Measurements from ENCODE around the gene PLPP2.

PLPP2 gene

DNA sequence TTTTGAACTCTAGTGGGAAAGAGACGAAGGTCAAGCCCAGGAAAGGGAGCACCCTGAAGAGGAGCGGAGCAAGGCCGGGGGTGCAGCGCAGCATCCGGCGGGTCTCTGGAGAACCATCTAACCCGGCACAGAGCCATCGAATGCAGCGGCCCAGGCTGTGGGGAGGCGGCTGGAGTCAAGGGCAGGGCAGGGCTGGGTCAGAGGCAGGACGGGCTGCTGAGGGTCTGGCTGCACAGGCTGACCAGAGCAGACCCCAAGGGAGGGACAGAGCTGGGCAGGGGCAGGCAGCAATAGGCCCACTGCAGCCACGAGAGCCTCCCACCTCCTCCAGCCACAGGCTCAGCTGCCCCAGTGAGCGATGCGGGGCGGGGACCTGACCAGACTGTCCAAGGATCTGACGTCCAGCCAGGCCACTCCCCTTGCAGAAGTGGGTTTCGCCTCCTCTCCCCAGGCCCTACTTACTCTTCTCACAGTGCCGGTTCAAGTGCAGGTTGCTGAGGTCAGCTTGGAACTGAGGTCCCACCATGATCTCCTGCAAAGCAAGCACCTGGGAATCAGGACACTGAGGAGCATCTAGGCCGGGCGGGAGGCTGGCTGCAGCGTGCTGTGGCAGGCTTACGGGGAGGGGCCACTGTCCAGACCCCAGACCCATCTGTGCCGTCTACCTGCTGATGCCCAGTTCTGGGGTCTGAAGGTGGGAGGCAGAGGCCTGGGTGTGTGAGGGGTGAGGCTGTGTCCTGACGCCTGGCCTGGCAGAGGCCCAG is 34.2 kb upstream of the PLPP2 start:
- DNase-seq (no peak), ATAC-seq (no peak)
- no peak overlapping the region for H3K4me3 Mint-ChIP-seq
- H3K9me3 Mint-ChIP-seq = peaks cover 0 to 20% of the 10 kb centered on the region in 2 donors
- H3K4me1 Mint-ChIP-seq = no peaks in the 10 kb centered on the region
- no peaks in the 10 kb centered on the region for H3K27me3 Mint-ChIP-seq
- no peak overlapping the region for H3K27ac Mint-ChIP-seq

DNA sequence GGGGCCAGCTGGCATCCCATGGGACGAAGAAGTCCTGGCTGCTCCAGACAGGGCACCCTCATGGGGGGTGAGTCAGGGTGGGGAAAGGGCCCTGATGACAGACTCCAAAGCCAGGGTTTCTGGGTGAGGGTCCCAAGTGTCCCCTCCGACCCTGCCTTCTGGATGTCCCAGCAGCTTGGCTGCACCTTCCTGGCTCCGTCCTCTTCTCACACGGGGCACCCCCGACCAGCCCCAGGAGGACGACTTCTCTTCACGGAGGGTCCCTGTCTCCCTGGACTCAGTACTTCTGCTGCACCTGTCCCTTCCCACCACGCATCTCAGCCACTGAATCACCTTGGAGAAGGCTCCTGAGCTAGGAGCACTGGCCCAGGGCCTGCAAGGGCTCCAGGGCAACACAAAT is 33.5 kb upstream of the PLPP2 start:
- H3K4me3 Mint-ChIP-seq = no peak overlapping the region
- H3K4me1 Mint-ChIP-seq = no peaks in the 10 kb centered on the region
- no peak for DNase-seq
- H3K27me3 Mint-ChIP-seq = no peaks in the 10 kb centered on the region
- peaks cover 0 to 20% of the 10 kb centered on the region in 2 donors for H3K9me3 Mint-ChIP-seq
- no peak overlapping the region for H3K27ac Mint-ChIP-seq
- ATAC-seq = no peak

DNA sequence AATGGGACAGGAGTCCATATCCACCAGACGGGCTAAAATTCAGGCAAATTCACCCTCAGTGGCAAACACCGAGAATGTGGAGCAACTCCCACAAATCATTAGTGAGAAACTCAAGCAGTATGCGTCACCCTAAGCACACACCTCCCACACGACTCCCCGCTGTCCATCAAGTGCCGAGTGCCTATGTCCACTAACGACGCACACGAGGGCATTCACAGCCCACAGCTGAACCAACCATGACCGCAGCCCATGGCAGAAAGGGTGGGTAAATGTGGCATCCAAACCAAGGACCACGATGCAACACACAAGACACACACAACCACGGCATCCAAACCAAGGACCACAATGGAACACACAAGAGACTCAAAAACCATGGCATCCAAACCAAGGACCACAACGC is 31.4 kb upstream of the PLPP2 start:
- H3K27me3 Mint-ChIP-seq = no peaks in the 10 kb centered on the region
- peaks cover 0 to 3% of the 10 kb centered on the region in 2 donors for H3K9me3 Mint-ChIP-seq
- ATAC-seq (no peak), DNase-seq (no peak)
- no peak overlapping the region for H3K27ac Mint-ChIP-seq
- no peak overlapping the region for H3K4me3 Mint-ChIP-seq
- no peaks in the 10 kb centered on the region for H3K4me1 Mint-ChIP-seq

DNA sequence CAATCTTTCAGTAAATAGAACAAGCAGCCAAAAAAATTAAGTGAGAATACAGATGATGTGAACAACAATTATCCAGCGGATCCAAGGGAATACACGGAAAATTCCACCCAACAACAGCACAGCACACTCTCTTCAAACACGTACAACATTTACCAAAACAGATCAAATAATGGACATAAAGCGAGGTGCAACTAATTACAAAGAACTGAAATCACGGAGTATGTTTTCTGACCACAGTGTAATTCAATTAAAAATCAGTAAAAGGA is 27.2 kb upstream of the PLPP2 start:
- Mint-ChIP-seq H3K27ac (no peak overlapping the region), H3K4me3 (no peak overlapping the region), H3K9me3 (no peaks in the 10 kb centered on the region), H3K4me1 (no peaks in the 10 kb centered on the region), H3K27me3 (no peaks in the 10 kb centered on the region)
- DNase-seq (no peak), ATAC-seq (no peak)

DNA sequence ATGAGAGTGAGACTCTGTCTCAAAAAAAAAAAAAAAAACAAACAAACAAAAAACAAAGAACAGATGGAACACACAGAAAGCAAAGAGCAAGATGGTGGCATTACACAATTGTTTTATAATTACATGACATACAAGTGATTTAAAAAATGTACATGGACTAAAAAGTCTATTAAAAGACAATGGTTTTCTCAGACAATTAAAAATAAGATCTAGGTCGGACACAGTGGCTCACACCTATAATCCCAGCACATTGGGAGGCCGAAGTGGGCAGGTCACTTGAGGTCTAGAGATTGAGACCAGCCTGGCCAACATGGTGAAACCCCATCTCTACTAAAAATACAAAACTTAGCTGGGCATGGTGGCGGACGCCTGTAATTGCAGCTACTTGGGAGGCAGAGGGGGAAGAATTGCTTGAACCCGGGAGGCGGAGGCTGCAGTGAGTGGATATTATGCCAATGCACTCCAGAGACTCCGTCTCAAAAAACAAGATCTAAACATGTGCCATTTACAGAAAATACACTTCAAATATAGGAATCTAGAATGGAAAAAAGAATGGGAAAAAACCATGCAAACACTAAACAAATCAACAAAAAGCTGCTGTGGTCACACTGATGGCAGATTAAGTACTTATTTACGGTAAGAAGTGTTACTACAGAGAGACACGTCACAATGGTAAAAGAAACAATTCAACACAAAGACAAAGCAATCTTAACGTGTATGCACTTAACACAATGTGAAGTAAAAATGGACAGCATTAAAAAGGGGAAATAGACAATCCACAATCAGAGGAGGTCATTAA is 26.7 kb upstream of the PLPP2 start:
- Mint-ChIP-seq H3K4me1 (no peaks in the 10 kb centered on the region), H3K27me3 (no peaks in the 10 kb centered on the region), H3K27ac (no peak overlapping the region), H3K9me3 (no peaks in the 10 kb centered on the region), H3K4me3 (no peak overlapping the region)
- no peak for ATAC-seq
- no peak for DNase-seq

DNA sequence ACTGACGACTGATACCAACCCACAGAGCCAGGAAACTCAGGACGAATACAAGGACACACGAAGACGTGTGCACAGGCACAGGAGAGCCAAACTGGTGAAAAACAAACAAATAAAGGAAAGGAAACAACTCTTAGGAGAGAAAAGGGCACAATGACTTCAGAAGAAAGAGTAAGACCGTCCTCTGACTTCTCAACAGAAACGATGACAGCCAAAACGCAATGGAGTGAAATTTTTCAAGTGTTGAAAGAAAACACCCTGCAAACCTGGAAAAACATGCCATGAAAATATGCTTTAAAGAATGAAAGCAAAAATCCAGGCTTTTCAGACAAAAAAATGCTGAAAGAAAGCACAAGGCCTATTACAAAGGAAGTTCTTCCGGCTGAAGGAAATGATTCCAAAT is 24.6 kb upstream of the PLPP2 start:
- H3K27ac Mint-ChIP-seq = peak overlapping the region in 1 of 2 donors; percentile 1
- H3K9me3 Mint-ChIP-seq = no peaks in the 10 kb centered on the region
- no peak for ATAC-seq

DNA sequence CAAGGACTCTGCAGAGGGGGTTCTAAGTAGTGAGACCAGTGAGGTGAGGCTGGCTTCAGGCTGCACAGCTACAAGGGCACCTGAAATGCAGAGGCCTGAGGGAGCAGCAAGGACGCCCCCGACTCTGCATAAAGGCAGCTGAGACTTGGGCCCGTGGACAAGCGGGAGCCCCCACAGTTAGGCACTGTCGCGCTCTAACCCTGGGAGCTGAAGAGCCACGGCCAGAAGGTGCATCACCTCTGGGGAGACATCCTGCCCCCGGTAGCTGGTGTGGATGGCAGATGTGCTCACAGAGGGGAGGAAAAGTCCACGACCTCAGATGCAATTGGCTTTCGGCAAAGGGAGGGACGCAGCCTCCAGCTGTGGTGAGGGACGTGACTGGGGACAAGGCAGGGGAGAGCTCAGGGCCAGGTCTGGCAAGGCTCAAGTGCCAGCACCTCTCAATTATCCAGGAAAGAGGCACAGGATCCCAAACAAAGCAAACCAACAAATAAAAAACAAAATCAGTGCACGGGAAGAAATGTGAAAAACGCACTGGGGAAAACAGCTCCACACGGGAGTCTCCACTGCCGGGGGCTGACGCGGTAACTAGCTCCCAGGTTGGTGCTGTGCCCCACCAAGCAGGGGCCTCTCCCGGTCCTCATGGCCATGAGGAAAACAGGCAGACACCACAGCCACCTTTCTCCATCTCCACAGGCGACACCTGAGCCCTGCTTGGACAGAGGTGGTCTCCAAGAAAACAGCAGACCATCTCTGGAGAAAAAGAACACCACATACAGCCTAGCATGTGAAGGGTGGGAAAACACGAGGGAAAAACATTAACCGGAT is 23.0 kb upstream of the PLPP2 start:
- Mint-ChIP-seq H3K27ac (no peak overlapping the region), H3K27me3 (no peaks in the 10 kb centered on the region), H3K4me3 (no peak overlapping the region), H3K4me1 (no peaks in the 10 kb centered on the region), H3K9me3 (no peaks in the 10 kb centered on the region)
- ATAC-seq (no peak), DNase-seq (no peak)

More for the DNA sequence above, 24.6 kb upstream of the PLPP2 start:
- Mint-ChIP-seq H3K27me3 (no peaks in the 10 kb centered on the region), H3K4me1 (no peaks in the 10 kb centered on the region), H3K4me3 (no peak overlapping the region)
- no peak for DNase-seq

DNA sequence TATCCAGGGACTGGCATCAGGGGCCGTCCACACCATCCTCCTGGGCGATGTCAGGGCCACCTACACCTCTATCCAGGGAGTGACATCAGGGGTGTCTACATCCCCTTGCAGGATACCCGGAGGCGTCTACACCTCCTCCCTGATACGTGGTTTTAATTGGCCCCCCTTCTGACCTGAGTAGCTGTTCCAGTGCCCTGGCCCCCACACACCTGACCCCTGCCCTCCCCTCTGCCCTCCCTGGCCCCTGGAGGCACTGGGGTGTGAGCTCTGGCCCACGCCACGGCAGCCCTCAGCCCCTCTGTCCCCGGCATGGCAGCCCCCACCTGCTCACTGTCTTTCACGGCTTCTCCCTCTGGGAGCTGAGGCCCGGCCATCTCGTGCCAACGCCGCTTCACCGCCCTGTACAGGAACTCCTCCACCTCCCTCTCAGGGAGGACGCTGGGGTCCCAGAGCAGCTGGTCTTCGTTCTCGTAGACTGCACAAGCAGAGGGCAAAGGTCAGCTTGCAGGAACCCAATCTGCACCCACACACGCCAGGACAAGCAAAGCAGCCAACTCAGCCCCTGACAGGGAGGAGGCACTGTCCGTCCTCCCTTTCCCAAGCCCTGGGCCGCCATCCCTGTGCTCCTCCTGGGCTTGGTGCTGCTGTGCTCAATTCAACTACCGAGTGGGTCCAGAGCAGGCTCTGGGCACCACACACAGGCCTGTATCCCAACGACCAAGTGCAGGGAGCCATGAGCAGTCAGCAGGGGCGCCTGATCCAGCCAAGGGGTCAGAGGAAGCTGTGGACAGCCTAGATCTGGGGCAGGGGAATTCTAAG is 22.2 kb upstream of the PLPP2 start:
- Mint-ChIP-seq H3K4me1 (no peaks in the 10 kb centered on the region), H3K27ac (no peak overlapping the region), H3K4me3 (no peak overlapping the region), H3K27me3 (no peaks in the 10 kb centered on the region), H3K9me3 (no peaks in the 10 kb centered on the region)
- DNase-seq (no peak), ATAC-seq (no peak)

DNA sequence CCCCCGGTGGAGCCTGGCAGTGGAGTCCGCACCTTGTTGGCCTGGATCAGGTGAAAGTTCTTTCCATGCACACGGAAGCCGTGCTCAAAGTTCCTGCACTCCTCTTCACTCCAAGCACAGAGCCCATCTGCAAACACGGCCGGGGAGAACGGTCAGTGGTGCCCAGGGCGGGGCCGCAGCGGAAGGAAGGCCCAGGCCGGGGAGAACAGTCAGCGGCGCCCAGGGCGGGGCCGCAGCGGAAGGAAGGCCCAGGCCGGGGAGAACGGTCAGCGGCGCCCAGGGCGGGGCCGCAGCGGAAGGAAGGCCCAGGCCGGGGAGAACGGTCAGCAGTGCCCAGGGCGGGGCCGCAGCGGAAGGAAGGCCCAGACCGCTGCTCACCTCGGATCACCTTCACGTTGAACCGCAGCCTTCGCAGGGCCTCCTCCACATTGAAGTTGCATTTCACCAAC is 20.6 kb upstream of the PLPP2 start:
- DNase-seq = no peak

DNA sequence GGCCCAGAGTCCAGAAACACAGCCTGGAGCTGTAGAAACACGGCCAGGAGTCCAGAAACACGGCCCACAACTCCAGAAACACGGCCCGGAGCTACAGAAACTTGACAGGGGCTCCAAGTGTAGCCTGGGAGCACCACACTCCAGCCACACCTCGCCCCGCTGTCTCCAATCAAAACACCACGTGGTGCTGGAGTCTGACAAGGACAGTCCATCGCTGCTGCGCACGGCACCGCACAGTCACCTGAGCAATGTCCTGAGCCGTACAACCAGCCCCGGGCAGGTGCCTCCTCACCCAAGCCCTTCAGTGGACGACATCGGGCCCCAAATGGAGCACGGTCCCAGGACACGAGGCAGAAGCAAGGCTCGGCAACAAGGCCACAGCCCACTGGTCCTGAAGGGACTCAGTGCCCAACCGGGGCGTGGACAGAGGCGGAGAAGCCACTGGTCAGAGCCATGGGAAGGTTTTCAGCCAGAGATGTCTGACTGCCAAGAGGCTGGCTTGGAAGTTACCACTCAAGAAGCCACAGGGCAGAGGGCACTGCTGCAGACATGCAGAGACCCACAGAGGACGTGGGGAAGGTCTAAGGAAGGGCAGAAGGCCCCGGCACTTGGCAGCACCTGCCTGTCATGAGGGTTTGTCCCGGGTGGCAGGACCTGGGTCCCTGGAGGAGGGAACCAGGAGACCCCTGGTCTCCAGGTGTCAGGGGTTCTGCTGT is 19.7 kb upstream of the PLPP2 start:
- no peak overlapping the region for H3K27ac Mint-ChIP-seq

More for the DNA sequence above, 20.6 kb upstream of the PLPP2 start:
- Mint-ChIP-seq H3K4me1 (no peaks in the 10 kb centered on the region), H3K9me3 (no peaks in the 10 kb centered on the region), H3K27me3 (no peaks in the 10 kb centered on the region), H3K4me3 (no peak overlapping the region), H3K27ac (no peak overlapping the region)
- ATAC-seq = no peak

DNA sequence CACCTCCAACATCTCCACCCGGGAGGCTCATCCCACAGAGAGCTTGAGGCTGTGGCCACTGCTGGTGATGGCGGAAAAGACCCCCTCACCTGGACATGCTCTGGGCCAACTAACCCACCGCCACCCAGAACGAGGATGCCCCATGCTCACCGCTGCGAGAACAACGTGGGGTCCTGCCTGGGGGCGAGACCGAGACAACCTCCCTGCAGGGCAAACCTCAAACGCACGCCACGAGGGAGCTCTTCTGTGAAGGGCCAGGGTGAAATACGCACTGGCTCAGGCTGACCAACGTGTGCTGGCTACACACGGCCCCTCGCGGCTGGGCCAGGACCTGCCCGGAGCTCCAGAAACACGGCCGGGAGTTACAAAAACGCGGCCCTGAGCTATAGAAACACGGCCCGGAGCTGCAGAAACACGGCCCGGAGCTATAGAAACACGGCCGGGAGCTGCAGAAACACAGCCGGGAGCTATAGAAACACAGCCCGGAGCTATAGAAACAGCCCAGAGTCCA is 19.0 kb upstream of the PLPP2 start:
- Mint-ChIP-seq H3K27me3 (no peaks in the 10 kb centered on the region), H3K27ac (no peak overlapping the region), H3K4me3 (no peak overlapping the region), H3K9me3 (no peaks in the 10 kb centered on the region), H3K4me1 (no peaks in the 10 kb centered on the region)
- ATAC-seq = no peak
- DNase-seq = no peak

More for the DNA sequence above, 19.7 kb upstream of the PLPP2 start:
- ATAC-seq (no peak), DNase-seq (no peak)
- no peaks in the 10 kb centered on the region for H3K9me3 Mint-ChIP-seq
- no peaks in the 10 kb centered on the region for H3K27me3 Mint-ChIP-seq
- no peak overlapping the region for H3K4me3 Mint-ChIP-seq
- H3K4me1 Mint-ChIP-seq = no peaks in the 10 kb centered on the region

DNA sequence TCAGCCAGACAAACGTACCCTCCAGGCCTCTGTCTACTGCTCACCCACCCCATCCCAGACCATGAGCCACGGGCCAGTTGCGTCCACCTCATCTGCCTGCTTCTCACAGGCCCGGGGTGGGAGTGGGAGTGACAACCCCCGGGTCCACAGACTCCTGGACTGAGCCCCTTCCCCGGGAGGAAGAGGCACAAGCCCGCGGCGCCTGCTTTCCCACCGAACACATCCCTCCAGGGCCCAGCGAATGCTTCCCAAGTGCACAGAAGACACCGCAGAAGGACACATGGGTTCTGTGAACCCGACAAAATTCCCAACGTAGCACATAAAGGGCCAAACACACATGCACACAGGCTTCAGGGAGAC is 18.0 kb upstream of the PLPP2 start:
- DNase-seq (no peak), ATAC-seq (no peak)
- H3K27ac Mint-ChIP-seq = no peak overlapping the region
- no peaks in the 10 kb centered on the region for H3K9me3 Mint-ChIP-seq
- no peak overlapping the region for H3K4me3 Mint-ChIP-seq
- H3K27me3 Mint-ChIP-seq = no peaks in the 10 kb centered on the region
- H3K4me1 Mint-ChIP-seq = no peaks in the 10 kb centered on the region

DNA sequence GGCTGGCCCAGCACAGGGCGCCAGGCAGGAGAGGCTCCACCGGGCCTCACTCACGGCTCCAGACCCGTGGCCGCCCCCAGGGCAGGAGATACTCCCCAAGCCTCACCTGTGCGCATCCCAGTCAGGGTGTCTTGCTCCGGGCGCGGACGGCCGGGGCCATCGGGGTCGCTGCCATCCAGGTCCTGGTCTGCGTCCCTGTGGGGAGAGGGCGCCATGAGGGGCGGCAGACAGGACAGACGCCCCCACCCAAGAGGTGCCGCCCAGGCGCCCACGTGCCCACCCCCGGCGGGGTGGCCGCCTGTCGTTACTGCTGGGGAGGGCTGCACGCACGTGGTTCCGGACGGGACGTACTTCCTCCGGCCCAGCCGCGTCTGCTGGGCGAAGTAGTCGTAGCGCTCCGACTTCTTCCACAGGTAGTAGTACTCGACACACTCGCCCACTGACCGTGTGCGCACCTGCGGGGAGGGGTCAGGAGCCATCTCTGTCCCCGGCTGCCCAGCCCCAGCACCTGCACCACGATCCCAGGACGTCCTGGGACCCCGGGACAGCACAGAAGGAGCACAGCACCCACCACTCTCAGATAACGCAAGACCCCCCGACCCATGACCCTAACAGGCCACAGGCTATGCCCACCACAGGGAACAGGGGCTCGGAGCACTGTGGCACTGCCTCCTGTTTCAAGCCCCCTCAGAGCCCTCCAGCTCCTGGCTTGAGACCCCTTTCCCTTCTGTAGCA is 17.4 kb upstream of the PLPP2 start:
- no peaks in the 10 kb centered on the region for H3K4me1 Mint-ChIP-seq
- ATAC-seq (peak; percentile 39), DNase-seq (no peak)
- no peaks in the 10 kb centered on the region for H3K27me3 Mint-ChIP-seq
- no peak overlapping the region for H3K27ac Mint-ChIP-seq
- no peaks in the 10 kb centered on the region for H3K9me3 Mint-ChIP-seq
- H3K4me3 Mint-ChIP-seq = no peak overlapping the region

DNA sequence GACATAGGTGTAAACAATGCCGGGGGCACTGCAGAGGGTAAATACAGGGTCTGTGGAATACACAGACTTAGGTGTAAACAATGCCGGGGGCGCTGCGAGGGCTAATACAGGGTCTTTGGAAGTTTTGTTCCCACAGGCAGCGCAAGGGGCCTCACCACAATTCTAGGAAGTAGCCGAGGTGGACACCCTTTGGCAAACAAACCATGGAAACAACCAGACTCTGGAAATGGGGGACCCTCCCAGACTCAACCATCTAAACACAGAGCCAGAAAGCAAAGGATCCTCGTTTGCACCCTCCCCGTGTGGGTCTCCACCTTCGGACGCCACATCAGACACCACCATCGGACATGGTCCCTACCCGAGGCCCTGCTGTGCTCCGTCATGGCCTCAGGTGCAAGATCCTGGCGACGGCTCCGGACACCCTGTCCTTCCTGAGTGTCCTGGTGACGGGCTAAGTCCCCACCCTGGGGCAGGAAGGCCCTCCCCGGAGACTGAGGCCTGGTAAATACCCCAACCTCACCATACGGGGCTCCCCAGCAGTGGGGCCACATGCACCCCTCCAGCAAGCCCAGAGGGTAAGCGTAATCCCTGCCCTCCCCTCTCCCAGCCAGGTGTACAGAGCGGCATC is 16.7 kb upstream of the PLPP2 start:
- Mint-ChIP-seq H3K9me3 (no peaks in the 10 kb centered on the region), H3K27ac (no peak overlapping the region), H3K4me3 (no peak overlapping the region), H3K27me3 (no peaks in the 10 kb centered on the region), H3K4me1 (no peaks in the 10 kb centered on the region)
- DNase-seq = no peak
- no peak for ATAC-seq

All from stimulated activated naive CD8-positive, alpha-beta T cell treated with anti-CD3 and anti-CD28 coated beads, Interleukin-15, amount 100 ng/mL, for 72 hours (primary cell).